Measurements from ENCODE around the gene COMMD3. TPM values are rescaled to one million over a fixed set of nuclear protein-coding genes. Genes with fewer than 3 reads are reported as not detected.

Gene COMMD3
- total and polyA plus RNA-seq, 9 of the 15 experiments (the other 6 are each of a cell fraction or from before 2014, with no cell fraction given): 50.7 to 217 (median 80.1) TPM

GRCh38 chr10:22314852-22315251 is 1.3 kb upstream of the COMMD3 start (continued):
- no peak for TF ChIP-seq ZNF318 (IDR thresholded peaks at IDR 0.05; ENCODE audit: borderline replicate concordance in 1 of 2, low read depth in 1 of 2)
- TF ChIP-seq MED1 (CRISPR knock-in tag; IDR thresholded peaks at IDR 0.05; ENCODE audit: borderline replicate concordance): no peak
- no peak for TF ChIP-seq SNRNP70 (optimal IDR thresholded peaks at IDR 0.05; ENCODE audit: low read depth, low read length)
- TF ChIP-seq DIDO1 (tag; IDR thresholded peaks at IDR 0.05; ENCODE audit: low read depth): no peak
- no peak for TF ChIP-seq CEBPZ (IDR thresholded peaks at IDR 0.05; ENCODE audit: borderline replicate concordance, low read depth, low read length)
- no peak for TF ChIP-seq ATF1 (CRISPR knock-in tag; IDR thresholded peaks at IDR 0.05)
- TF ChIP-seq ATF1 (tag; IDR thresholded peaks at IDR 0.05): no peak
- TF ChIP-seq YBX1 (IDR thresholded peaks at IDR 0.05): no peak
- TF ChIP-seq ERF (CRISPR knock-in tag; IDR thresholded peaks at IDR 0.05): no peak
- no peak for TF ChIP-seq SMAD1 (IDR thresholded peaks at IDR 0.05; ENCODE audit: low read depth, low read length, partially characterized antibody)
- no peak for TF ChIP-seq ARID1B (IDR thresholded peaks at IDR 0.05)

Measured in K562 (cell line).